ENCODE data around the gene TIMM17A.
A peak's percentile ranks its signal among the peaks of the same experiment; 100 is the strongest.

TIMM17A gene

DNA sequence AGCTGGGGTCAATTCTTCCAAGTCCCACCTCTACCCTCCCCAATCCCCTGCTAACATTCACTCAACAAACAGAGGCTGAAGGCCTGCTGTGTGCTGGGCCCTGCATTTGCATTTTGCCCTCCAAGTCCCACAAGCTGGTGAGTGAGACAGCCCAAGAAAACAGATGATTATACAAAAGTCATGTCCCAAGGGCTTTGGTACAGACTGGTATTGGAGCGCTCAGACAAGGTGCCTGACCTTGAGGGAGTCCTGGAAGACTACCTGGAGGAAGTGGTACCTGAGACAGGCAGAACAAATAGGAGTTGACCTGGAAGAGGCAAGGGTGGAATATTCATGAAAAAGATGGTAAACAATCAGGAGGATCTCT lies 13.2 kb upstream of the TIMM17A start:
- Mint-ChIP-seq H3K27me3 (ENCODE audit: low read depth) (peaks cover 11% of the 10 kb centered on the region), H3K36me3 (ENCODE audit: low read depth) (no peaks in the 10 kb centered on the region), H3K4me1 (peaks cover 57% of the 10 kb centered on the region), H3K27ac (peak overlapping the region; percentile 65 to 98 (median 90)), H3K4me3 (peak overlapping the region in 2 of 3 experiments; percentile 26 to 49), H3K9me3 (no peaks in the 10 kb centered on the region)
- TF ChIP-seq, protein P1, sequence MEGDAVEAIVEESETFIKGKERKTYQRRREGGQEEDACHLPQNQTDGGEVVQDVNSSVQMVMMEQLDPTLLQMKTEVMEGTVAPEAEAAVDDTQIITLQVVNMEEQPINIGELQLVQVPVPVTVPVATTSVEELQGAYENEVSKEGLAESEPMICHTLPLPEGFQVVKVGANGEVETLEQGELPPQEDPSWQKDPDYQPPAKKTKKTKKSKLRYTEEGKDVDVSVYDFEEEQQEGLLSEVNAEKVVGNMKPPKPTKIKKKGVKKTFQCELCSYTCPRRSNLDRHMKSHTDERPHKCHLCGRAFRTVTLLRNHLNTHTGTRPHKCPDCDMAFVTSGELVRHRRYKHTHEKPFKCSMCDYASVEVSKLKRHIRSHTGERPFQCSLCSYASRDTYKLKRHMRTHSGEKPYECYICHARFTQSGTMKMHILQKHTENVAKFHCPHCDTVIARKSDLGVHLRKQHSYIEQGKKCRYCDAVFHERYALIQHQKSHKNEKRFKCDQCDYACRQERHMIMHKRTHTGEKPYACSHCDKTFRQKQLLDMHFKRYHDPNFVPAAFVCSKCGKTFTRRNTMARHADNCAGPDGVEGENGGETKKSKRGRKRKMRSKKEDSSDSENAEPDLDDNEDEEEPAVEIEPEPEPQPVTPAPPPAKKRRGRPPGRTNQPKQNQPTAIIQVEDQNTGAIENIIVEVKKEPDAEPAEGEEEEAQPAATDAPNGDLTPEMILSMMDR (IDR thresholded peaks at IDR 0.05; ENCODE audit: unreplicated experiment in 3 of 3), result no peak

DNA sequence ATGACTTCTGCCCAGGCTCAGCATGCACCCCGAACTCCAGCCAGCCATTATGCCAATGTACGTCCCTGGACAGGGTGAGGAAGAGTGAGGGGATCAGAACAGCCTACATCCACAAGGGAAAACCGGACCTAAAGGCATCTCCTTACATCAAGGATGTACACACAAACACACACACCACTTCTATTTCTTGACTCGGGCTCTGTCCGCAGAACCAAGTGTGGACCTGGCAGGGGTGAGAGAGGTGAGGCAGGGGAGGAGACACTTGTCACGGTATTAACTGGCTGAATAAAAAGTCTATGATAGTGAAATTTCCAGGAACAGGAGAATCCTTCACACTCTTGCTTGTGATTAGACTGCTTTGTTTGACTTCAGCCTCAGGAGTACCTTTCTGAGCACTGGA lies 11.3 kb upstream of the TIMM17A start:
- Mint-ChIP-seq H3K27ac (peak overlapping the region in 1 of 3 experiments; percentile 55), H3K36me3 (ENCODE audit: low read depth) (no peaks in the 10 kb centered on the region), H3K4me3 (peak overlapping the region in 1 of 3 experiments; percentile 81), H3K27me3 (ENCODE audit: low read depth) (peaks cover 19% of the 10 kb centered on the region), H3K4me1 (peaks cover 61% of the 10 kb centered on the region), H3K9me3 (no peaks in the 10 kb centered on the region)
- TF ChIP-seq, protein P1 (IDR thresholded peaks at IDR 0.05; ENCODE audit: unreplicated experiment in 3 of 3), result no peak

DNA sequence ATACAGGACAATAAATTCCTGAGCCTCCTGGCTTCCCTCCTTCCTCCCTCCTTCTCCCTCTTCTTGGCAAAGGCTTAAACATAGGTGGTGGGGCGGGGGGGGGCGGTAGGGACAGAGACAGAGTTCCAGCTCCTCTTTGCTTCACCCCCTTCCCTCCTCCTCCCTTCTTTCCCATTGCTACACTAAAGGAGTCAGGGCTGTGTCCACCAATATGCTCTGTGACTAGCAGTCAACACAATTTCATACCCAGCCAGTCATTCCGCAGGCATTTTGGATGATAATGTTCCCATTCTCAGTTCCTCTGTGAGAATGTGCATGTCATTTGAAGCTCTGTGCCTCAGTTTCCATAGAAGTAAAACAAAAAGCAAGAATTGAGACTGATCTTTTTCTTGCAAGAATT lies 10.7 kb upstream of the TIMM17A start:
- peaks cover 19% of the 10 kb centered on the region for H3K27me3 Mint-ChIP-seq (ENCODE audit: low read depth)
- H3K4me1 Mint-ChIP-seq, result peaks cover 54% of the 10 kb centered on the region
- TF ChIP-seq, protein P1 (IDR thresholded peaks at IDR 0.05; ENCODE audit: unreplicated experiment in 3 of 3), result no peak
- no peaks in the 10 kb centered on the region for H3K9me3 Mint-ChIP-seq
- peak overlapping the region in 1 of 3 experiments; percentile 81 for H3K4me3 Mint-ChIP-seq
- no peak overlapping the region for H3K27ac Mint-ChIP-seq
- no peaks in the 10 kb centered on the region for H3K36me3 Mint-ChIP-seq (ENCODE audit: low read depth)

DNA sequence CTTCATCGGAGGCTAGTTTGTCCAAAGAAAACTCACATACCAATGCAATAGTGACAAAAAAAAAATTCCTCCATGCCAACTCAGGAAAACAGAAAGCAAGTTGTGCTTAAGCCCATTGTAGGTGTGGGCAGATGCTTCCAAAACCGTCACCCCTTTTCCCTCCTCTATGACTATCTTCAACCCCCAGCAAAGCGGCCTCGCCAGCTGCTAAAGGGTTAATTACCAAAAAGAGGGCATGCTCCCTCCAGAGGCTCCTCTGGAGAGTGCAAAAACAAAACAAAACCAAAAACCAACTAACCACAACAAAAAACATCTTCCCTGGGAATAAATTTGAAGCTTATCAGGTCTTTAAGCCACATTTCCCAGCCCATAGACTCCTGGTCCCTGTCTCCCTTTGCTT lies 10.1 kb upstream of the TIMM17A start:
- TF ChIP-seq, protein P1 (IDR thresholded peaks at IDR 0.05; ENCODE audit: unreplicated experiment in 3 of 3), result peak; percentile 21 to 30 (median 30)
- peaks cover 51% of the 10 kb centered on the region for H3K4me1 Mint-ChIP-seq
- peak overlapping the region; percentile 73 to 81 (median 79) for H3K4me3 Mint-ChIP-seq
- no peaks in the 10 kb centered on the region for H3K36me3 Mint-ChIP-seq (ENCODE audit: low read depth)
- peaks cover 19% of the 10 kb centered on the region for H3K27me3 Mint-ChIP-seq (ENCODE audit: low read depth)
- peak overlapping the region in 2 of 3 experiments; percentile 52 to 73 for H3K27ac Mint-ChIP-seq
- no peaks in the 10 kb centered on the region for H3K9me3 Mint-ChIP-seq

DNA sequence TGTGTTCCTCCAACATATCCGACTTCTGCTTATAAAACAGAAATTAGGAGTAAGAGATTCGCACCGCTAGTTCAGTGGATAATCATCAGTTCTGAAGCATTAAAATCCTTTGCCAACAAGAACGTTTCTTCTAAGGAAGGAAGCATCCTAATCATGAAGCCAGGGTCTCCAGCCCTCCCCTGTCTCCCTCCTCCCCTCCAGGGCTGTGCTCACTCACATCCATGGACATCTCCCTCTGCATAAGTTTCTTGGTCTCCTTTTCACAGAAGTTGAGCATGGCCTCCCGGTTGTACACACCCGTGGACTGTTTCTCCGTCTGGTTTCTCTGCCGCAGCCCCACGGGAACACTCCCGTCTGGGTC lies 9.5 kb upstream of the TIMM17A start:
- peak overlapping the region; percentile 73 to 85 (median 83) for H3K27ac Mint-ChIP-seq
- H3K36me3 Mint-ChIP-seq (ENCODE audit: low read depth), result no peaks in the 10 kb centered on the region
- H3K27me3 Mint-ChIP-seq (ENCODE audit: low read depth), result peaks cover 19% of the 10 kb centered on the region
- H3K4me1 Mint-ChIP-seq, result peaks cover 51% of the 10 kb centered on the region
- H3K9me3 Mint-ChIP-seq, result no peaks in the 10 kb centered on the region
- TF ChIP-seq, protein P1 (IDR thresholded peaks at IDR 0.05; ENCODE audit: unreplicated experiment in 3 of 3), result no peak
- peak overlapping the region; percentile 73 to 81 (median 79) for H3K4me3 Mint-ChIP-seq

DNA sequence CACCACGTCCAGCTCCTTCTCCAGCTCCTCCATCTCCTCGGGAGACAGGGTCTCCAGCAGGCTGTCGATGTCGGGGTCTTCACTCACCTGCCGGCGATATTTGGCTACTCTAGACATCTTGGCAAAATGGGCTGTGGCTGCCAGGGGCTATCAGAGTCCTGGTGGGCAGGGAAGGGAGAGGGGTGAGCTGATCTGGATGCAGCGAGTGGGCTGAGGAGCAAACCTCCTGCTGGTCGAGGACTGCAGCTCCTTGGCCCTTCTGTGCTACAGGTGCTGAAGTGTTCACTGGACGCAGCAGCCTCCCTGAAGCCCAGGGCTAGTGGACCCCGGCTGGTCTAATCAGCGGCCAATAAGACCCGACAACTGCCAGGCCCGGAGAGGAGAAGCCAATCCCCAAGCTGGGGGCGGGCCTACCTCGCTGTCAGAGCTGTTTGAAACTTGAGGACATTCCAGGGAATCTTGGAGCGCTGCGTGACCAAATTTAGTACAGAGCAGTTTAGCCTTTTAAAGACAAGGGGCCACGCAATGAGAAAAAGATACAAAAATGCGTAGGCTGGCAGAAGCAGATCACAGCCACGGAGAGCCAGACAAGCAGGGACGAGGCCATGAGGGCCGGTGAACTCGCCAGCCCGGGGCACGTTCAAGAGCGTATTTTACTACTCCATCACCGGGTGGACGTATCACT lies 8.9 kb upstream of the TIMM17A start, which contains the start of gene LMOD1:
Gene LMOD1 (minus strand): TSS at position 325 of the 685 bp plus-strand sequence. CDS start 208 bp downstream, at position 117.
- Mint-ChIP-seq H3K4me1 (peaks cover 49% of the 10 kb centered on the region), H3K4me3 (peak within 1 kb of the TSS; percentile 73 to 81 (median 79)), H3K9me3 (no peaks in the 10 kb centered on the region), H3K36me3 (ENCODE audit: low read depth) (no peaks in the 10 kb centered on the region), H3K27me3 (ENCODE audit: low read depth) (peaks cover 19% of the 10 kb centered on the region), H3K27ac (peak within 1 kb of the TSS; percentile 73 to 85 (median 83))
- TF ChIP-seq, protein P1 (IDR thresholded peaks at IDR 0.05; ENCODE audit: unreplicated experiment in 3 of 3), result no peak

Data from nephron (organoid).